GM18861 (cell line): ENCODE results near the gene CDKN2C.
"Not testable (repeated sequence)": the region's sequence is repeated elsewhere in the genome, so short reads cannot be mapped to it uniquely, and the experiment has no call there.

Source experiments
- ATAC-seq: cut with Tn5 transposase; IDR thresholded peaks from one replicate; pipeline ENCODE4 v1.9.1; 2021; ENCODE audit not compliant: unreplicated experiment

The CDKN2C gene

DNA sequence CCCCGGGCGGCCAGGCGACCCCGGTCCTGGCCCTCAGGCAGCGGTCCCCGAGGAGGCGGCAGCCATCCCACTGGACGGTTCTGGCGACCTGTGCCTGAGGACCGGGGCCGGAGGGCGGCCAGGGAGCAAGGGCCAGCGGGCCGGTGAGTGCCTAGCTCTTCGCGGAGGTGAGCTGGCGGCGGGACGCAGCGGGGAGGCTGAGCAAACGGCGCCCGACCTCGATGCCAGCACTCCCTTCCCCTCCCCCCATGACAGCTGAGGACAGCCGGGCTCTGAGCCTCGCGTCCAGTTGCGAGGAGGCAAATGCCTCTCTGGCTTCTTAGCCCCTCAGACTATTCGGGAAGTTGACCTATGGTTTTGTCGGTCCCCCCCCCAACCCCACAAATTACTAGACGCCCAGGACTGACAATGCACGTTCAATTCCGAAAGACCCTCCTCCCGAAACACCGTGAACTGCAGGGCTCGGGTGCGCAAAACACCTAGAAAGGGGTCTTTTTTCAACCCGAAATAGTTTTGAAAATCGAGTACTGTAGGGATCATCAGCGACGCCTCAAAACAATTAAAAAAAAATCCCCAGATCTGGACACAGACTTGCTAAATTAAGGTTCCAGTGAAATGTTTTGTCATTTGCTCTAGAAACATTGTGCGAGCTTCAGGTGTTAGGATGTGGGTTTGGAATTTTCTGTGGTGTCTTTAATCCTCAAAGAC lies 8.3 kb downstream of the CDKN2C start:
- peak; percentile 15 for ATAC-seq

DNA sequence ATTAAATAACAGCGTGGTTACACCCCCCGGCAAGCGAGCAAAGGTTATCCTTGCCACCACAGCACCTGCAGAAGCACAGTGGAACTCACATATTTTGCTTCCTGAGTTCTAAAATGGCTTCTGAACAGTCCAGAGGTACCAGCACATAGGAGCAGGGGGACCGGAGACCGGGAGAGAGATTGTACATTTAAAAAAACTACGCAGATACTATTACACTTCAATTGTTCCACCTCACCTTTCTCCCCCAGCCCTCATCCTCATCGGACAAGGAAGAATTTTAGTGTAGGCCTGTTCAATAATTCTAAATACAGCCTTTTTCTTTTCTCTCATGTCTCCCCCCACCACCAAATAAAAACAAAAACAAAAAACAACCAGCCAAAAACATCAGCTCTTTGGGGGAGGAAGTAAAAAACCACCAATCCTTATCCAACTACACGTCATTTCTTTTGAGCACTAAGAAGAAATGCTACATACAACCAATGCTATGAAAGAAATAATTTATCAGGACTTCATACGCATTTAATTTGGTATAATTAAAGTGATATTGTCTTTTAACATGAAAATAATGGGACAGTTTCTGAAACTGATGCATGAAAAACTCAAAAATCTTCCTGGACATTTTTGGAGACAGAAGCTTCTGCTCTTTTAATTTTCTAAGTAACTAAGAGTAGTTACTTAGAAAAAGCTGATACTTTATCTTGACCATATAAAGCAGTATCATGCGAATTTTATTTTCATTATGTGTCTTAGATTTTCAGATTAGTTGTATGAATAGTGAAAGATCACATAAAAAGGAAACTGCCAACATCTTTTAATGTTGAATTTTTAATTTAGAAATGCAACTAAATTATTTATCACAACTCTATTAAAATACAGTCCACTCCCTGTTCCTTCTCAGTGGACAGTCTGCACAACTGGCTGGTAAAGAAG lies 9.1 kb downstream of the CDKN2C start:
- no peak for ATAC-seq

DNA sequence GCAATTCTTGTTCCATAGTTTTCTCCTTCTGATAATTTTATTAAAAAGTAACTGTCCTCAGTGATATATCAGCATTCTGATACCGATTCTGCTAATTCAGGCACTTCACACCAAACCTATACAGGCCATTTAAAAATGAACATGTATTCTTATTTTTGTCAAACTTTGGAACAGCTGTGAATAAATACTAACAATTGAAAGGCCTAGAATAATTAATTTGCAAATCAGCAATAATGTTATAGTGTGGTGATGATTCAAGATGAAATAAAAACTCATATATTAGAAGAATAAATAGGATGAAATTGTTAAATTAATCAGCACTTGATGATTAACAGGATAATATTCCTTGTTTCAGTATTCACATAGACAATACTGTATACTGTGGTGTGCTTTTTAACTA lies 9.9 kb downstream of the CDKN2C start:
- no peak for ATAC-seq

DNA sequence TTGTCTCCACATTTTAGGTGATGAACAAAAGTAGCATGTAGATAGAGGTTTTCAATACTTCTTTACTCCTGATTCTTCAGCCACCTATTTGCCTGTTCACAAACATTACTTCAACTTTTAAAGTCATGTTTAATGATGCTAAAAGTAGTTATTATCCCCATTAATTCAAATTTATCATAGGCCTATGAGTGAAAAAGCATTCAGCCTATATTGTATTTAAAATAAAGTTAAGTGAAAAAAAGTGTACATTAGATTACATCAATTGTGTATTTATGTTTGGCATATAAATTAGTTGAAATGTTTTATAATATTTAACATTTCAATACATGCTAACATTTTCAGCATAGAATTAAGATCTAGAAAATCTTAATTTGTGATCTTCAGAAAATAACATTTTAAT lies 10.5 kb downstream of the CDKN2C start:
- ATAC-seq: no peak

DNA sequence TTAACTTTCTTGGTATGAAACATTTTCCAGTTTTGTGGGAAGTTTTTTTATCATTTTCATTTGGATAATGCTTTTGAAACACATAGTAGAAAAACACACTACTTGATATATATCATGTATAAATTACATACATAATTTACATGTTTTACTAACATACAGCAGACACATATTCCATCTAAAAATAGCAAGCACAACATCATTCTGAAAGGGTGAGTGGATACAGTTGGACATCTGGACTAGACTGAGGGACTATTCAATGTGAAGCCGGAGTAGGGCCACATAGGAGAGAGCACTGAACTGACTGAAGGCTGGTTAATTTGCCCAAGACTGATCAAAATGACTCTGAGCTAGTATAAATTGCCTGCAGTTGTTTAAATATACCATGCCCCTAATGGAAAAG lies 11.7 kb downstream of the CDKN2C start:
- ATAC-seq: no peak

DNA sequence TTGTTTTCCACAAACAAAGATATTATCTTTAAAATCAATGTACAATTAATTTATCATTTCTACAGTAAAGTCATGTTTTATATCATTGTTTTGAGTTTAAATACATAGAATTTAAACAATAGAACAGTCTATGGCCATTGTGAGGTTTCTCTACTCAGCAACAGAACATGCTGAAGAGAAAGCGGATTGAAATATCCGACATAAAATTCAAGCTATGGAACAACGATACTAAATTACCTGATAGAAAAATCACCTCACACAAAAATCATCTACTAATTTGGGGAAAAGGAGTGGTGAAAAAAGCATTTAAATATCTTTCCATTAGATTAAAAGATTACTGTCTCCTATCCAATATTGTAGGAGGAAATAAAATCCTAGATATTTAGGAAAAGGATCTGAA lies 12.6 kb downstream of the CDKN2C start:
- no peak for ATAC-seq

DNA sequence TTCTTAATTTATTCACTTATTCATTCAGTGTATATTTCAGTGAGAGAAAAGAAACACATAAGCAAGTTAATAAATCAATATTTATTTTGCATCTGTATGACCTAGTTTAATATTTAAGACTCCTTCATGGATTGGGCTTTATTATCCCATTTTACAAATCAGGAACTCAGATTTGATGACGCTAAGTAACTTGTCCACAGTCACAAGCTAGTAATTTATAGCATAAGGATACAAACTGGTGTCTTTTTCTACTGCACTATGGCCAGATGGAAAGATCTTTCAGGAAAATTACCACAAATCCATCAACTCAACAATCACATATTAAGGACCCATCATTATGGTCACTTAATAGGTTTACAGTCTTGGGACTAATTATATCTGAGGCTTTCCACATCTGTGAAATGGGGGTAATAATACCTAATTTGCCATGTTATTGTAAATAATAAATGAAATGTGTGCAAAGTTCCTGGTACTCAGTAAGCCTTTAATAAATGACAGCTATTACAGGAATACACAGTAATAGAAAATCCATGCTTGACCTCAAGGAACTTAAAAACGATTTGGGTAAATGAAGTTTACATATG lies 13.3 kb downstream of the CDKN2C start:
- no peak for ATAC-seq

DNA sequence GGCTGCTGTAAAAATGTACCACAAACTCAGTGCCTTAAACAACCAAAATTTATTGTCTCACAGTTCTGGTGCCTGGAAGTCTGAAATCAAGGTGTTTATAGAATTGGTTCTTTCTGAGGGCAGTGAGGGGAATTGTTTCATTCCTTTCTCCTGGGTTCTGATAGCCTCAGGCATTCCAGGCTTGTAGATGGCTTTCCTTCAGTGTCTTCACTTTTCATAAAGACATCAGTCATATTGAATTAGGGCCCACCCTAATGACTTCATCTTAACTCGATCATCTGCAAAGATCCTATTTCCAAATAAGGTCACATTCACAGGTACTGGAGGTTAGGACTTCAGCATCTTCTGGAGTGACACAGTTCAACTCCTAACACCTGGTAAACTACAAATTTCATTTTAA lies 15.0 kb downstream of the CDKN2C start:
- ATAC-seq: no peak

DNA sequence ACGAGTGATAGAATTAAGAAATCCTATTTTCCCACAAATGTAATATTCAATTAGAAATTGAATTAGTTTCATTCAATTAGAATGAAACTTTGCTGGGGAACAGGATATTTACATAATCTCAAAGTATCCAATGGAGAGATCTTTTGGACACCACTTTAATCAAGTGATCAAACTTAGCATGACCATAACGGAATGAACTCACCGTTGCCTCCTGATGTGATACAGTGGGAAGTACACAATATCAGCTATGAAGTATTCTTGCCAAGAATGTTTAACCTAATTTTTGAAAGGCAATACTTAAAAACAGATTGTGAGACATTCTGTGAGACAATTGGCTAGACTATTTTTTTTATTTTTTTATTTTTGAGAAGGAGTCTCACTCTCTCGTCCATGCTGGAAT lies 16.6 kb downstream of the CDKN2C start:
- ATAC-seq: no peak

DNA sequence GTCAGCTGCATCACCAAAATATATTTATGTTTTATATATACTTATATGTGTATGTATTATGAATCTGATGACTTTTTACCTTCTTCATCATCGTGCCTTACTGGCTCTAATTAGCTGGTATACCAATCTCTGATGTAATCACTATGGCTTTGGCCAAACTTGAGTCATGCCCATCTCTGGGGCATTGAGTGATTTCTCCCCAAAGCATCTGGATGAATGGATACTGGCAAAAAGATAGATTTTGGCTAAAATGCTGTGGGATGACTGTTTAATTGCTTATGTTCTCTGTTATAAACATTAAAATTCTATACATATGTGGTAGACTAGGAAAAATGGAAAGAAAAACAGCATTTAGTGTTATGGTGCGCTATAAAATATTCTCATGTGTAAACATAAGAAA lies 19.6 kb downstream of the CDKN2C start:
- ATAC-seq: no peak

DNA sequence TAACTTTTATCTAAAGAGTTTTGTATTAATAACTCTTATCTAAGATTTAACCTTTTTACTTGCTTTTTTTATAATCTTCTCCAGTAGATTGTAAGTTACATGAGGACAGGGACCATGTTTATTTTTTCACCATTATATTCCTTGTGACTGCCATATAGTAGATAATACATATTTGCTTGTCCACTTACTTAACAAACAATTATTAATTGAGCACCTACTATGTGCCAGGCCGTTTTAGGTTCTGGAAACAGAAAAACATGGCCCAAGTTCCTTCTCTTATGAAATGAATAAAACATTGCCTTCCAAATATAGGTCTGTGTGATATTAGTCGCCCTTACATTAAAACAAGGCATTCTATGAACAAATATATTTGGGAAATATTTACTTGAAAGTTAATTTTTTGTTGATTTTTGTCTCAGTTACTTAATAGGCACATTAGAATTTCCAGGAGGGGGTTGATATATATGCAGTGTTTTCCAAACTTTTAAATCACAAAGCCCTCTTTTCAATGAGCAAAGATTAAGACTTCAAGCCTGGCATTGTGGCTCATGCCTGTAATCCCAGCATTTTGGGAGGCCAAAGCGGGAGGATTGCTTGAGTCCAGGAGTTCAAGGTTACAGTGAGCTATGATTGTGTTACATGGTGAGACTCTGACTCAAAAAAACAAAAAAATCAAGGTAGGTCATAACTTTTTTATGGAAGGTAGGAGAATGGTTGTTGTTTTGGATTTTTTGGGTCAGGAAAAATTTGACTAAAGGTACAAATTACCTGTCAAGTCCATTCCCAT lies 22.7 kb downstream of the CDKN2C start:
- no peak for ATAC-seq

DNA sequence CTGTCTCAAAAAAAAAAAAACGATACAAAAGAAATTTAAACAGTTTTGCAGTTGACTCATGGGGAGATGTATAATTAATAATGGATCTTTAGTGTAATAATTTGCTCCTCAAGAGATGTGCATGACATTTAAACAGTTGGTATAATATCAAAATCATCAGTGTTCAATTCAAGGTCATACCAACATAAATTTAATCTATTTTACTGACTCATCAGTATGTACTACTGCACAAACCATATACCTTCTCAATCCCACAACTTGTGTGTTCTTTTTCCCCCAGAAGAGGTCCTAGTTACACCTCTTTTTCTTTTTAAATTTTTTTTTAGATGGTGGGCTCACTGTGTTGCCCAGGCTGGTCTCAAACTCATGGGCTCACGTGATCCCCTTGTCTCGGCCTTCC lies 23.6 kb downstream of the CDKN2C start:
- no peak for ATAC-seq

DNA sequence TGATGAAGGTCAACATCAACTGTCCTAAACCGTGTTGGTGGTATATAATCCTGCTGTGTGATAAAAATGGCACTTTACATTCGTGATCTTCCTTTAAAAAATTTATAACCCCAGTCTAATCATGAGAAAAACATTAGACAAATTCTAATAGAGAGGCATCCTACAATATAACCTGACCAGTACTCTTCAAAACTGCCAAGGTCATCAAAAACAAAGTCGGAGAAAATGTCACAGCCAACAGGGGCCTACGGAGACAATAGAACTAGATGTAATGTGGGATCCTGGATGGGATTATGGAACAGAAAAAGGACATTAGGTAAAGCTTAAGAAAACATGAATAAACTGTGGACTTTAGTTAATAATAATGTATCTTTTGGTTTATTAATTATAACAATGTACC lies 25.0 kb downstream of the CDKN2C start:
- no peak for ATAC-seq

DNA sequence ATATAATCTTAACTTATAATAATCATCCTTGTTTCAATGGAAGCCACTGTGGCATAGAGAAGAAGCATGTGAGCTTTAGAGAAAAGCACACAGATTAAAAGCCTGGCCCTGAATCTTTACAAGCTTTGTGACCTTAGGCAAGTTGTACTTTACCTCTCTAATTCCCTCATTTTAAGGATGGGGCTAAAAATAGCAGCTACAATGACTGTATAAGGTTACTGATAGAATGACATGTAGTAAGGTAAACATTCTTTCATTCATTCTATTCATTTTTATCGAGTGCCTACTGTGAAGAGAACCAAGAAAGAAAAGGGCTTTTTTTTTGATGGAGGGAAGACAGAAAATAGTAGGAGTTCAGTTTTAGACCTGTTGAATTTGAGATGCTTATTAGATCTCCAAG lies 25.6 kb downstream of the CDKN2C start:
- ATAC-seq: no peak

DNA sequence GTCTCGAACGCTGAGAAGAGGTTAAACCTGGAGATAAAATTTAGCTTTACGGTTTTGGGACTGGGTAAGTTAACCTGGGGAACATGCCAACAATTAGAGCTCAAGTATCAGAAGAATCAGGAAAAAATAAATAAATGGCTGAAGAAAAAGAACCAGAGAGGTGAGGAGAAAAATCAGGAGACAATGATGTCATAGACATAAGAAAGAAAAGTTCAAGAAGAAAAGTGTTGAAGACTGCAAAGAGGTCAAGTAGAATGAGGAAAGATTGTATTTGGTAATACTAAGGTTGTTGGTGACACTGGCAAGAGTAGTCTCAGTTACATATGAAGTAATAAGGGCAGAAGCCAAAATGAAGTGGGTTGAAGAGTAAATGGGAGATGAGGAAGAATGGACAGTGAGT lies 26.0 kb downstream of the CDKN2C start:
- ATAC-seq: no peak

DNA sequence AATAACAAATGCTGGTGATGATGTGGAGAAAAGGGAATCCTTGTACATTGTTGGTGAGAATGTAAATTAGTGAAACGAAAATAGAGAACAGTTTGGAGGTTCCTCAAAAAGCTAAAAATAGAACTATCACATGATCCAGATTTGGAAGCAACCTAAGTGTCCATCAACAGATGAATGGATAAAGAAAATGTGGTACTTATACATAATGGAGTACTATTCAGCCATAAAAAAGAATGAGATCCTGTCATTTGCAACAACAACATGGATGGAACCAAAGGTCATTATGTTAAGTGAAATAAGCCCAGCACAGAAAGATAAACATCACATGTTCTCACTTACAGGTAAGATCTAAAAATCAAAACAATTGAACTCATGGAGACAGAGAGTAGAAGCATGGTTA lies 29.3 kb downstream of the CDKN2C start:
- not testable (repeated sequence) for ATAC-seq

DNA sequence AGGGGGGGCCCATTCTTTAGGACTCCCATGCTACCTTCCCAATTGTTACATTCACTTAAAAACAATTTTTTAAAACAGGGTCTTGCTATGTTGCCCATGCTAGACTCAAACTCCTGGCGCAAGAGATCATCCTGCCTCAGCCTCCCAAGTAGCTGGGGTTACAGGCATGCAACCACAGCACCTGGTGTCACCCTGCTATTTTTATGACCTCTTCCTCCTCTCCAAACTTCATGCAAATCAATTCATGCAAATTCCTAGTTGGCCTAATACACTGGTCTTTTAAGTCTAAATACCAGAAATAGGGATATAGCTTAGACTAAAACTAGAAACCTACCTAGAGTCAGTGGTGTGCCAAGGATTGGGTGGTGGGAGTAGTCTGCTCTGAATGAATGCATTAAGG lies 30.1 kb downstream of the CDKN2C start:
- ATAC-seq: peak; percentile 78

DNA sequence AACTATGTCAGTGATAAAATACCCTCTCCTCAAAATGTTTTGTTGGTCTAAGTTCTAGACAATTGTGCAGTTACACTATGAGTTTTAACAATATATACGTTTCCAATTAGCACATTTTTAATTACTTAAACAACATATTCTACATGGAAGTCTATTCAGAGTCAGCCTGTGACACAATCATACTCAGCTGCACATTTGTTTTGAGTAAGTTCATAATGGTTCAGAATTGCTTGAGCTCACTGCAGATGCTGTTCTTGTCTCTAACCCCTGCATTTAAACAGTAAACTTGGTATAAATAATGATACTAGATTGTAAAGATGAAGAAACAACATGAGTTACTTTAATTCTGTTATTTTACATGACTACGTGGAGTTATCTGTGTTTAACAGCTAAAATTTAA lies 30.6 kb downstream of the CDKN2C start:
- peak; percentile 44 for ATAC-seq

DNA sequence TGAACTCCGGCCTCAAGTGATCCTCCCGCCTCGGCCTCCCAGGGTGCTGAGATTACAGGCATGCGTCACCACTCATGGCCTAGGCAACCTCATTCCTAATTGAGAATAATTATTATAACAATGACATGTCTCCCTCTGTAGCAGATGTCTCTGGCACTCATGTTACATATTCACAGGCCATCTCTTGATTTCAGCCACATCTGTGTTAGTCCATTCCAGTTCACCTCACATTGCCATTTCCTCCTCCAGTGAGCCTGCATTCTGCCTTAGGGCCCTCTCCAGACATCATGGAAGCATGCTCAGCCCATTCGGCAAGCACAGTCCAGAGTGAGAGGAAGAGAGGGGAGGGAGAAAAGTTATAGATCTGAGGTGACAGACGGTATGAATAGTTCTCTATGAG lies 32.5 kb downstream of the CDKN2C start:
- no peak for ATAC-seq

DNA sequence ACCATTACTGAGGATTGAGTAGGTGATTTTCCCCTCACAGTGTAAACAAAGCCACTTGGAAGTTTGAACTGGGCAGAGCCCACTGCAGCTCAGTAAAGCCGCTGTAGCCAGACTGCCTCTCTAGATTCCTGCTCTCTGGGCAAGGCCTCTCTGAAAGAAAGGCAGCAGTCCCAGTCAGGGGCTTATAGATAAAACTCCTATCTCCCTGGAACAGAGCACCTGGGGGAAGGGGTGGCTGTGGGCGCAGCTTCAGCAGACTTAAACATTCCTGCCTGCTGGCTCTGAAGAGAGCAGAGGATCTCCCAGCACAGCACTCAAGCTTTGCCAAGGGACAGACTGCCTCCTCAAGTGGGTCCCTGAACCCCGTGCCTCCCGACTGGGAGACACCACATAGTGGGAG lies 35.5 kb downstream of the CDKN2C start:
- not testable (repeated sequence) for ATAC-seq

DNA sequence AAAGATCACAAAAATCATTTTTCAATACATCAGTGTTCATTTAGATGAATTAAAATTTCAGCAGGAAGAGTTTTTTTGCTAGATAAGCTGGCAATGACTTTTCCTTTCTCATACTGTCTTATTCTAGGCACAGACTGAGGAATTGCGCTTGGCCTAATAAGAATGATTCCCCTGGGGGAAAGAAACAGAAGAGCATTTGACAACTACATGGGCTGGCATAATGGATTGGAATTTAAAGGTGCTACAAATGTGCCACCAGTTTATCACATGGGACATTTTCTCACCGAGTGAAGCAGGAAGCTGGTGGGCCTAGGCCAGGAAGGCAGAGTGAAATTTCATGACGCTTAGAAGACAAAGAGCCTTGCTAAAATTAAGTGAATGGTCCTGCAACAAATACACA lies 39.3 kb downstream of the CDKN2C start:
- ATAC-seq: no peak
